ENCODE measurements around the gene PTPN22. TPM values are rescaled to one million over a fixed set of nuclear protein-coding genes. Genes with fewer than 3 reads are reported as not detected.

The PTPN22 gene
- total and polyA plus RNA-seq, 9 of the 15 experiments (the other 6 are each of a cell fraction or from before 2014, with no cell fraction given), result 0.45 to 4.6 (median 1.1) TPM

GRCh38 chr1:113804421-113805255 lies 66.9 kb downstream of the PTPN22 start (continued):
- TF ChIP-seq CBX8 (IDR thresholded peaks at IDR 0.05; ENCODE audit: borderline replicate concordance, extremely low read depth, low read depth, low read length, poor library complexity, severe bottlenecking) (no peak), CBFA2T3 (IDR thresholded peaks at IDR 0.05) (peak; percentile 75), ZNF592 (IDR thresholded peaks at IDR 0.05) (0 out of 2 replicates have a peak, but pooled peaks have one; percentile 32), ZBTB49 (CRISPR knock-in tag; IDR thresholded peaks at IDR 0.05; ENCODE audit: borderline replicate concordance) (no peak), ZFPM2 (CRISPR knock-in tag; IDR thresholded peaks at IDR 0.05) (no peak), CEBPG (CRISPR knock-in tag; IDR thresholded peaks at IDR 0.05) (peak; percentile 68; the same call in 1 of the 2 replicates), CEBPG (tag; conservative IDR thresholded peaks at IDR 0.05 in 1 of 2, IDR thresholded peaks at IDR 0.05 in 1 of 2) (peak; percentile 90 to 94), CBX2 (IDR thresholded peaks at IDR 0.05; ENCODE audit: insufficient read depth, low read length, poor library complexity, severe bottlenecking) (no peak), SIN3A (IDR thresholded peaks at IDR 0.05; ENCODE audit: borderline replicate concordance in 2 of 2, control insufficient read depth in 1 of 2, low read depth in 2 of 2, low read length in 2 of 2) (no peak), ESRRA (IDR thresholded peaks at IDR 0.05; ENCODE audit: borderline replicate concordance, low read depth) (no peak), BRD9 (IDR thresholded peaks at IDR 0.05; ENCODE audit: low read depth, partially characterized antibody) (peak; percentile 28), ATF7 (IDR thresholded peaks at IDR 0.05) (peak; percentile 65), ZC3H11A (IDR thresholded peaks at IDR 0.05; ENCODE audit: low read depth, low read length) (no peak), ZBED1 (IDR thresholded peaks at IDR 0.05) (no peak), ZNF354B (CRISPR knock-in tag; IDR thresholded peaks at IDR 0.05) (no peak), POLR2A (conservative IDR thresholded peaks at IDR 0.05) (no peak), XRCC4 (IDR thresholded peaks at IDR 0.05; ENCODE audit: extremely low read depth, insufficient read depth, insufficient read length) (no peak), CEBPB (tag; IDR thresholded peaks at IDR 0.05) (peak; percentile 96), NEUROD1 (IDR thresholded peaks at IDR 0.05; ENCODE audit: borderline replicate concordance, low read depth, low read length, partially characterized antibody) (peak; percentile 39), STAG1 (CRISPR knock-in tag; IDR thresholded peaks at IDR 0.05; ENCODE audit: borderline replicate concordance) (no peak), TEAD1 (CRISPR knock-in tag; IDR thresholded peaks at IDR 0.05) (peak; percentile 6 to 32; a peak in 1 of 4 replicates)

All from K562 (cell line).